ENCODE measurements around the gene DACT2. TPM values are rescaled to one million over a fixed set of nuclear protein-coding genes. Genes with fewer than 3 reads are reported as not detected.

Gene DACT2
- total RNA-seq, 1 donor from 2014 or later = 1.4 TPM

DNA sequence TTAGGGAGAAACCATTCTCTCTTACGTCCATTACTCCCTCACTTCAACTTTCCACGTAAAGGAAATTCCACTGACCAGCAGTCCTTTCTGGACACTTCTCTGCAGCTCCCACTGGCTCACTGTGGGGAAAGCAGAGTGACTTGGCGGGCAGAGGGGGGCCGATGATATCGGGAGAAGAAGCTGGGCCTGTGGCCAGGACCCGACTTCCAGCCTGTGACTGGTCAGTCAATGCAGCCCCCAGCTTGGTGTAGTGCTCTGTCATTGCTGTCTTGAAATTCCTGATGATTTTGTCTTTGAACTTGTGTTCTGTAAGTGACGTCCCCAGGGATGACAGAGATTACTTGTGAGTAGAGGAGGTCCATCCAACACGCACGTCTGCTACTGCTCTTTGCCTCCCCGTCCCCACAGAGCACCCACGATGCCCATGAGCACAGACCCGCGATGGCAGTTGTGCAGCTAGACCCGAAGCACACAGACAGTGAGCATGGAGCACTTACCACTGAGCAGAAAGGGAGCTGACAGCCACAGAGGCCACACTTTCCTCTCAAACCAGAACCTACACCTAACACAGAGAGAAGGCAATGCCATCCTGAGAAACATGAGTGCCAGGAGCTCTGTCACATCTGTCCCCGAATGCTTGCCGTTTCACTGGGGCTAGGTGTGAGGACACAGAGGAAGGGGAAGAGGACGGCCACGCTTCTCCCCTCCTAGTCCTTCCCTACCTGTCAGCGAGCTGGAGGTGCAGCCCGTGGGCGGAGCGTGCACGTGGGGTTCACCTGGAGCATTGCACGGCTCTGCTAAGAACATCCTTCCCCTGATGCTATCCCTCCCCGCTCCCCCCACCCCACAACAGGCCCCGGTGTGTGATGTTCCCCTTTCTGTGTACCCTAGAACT lies 25.7 kb downstream of the DACT2 start:
- H3K27ac Mint-ChIP-seq (ENCODE audit: unreplicated experiment) = no peak overlapping the region
- H3K36me3 Mint-ChIP-seq (ENCODE audit: unreplicated experiment) = no peaks in the 10 kb centered on the region
- DNase-seq (ENCODE audit: extremely low spot score, unreplicated experiment) = no peak
- no peak overlapping the region for H3K4me3 Mint-ChIP-seq (ENCODE audit: unreplicated experiment)
- TF ChIP-seq, protein P1, sequence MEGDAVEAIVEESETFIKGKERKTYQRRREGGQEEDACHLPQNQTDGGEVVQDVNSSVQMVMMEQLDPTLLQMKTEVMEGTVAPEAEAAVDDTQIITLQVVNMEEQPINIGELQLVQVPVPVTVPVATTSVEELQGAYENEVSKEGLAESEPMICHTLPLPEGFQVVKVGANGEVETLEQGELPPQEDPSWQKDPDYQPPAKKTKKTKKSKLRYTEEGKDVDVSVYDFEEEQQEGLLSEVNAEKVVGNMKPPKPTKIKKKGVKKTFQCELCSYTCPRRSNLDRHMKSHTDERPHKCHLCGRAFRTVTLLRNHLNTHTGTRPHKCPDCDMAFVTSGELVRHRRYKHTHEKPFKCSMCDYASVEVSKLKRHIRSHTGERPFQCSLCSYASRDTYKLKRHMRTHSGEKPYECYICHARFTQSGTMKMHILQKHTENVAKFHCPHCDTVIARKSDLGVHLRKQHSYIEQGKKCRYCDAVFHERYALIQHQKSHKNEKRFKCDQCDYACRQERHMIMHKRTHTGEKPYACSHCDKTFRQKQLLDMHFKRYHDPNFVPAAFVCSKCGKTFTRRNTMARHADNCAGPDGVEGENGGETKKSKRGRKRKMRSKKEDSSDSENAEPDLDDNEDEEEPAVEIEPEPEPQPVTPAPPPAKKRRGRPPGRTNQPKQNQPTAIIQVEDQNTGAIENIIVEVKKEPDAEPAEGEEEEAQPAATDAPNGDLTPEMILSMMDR (IDR thresholded peaks at IDR 0.05) = no peak
- peaks cover 33% of the 10 kb centered on the region for H3K27me3 Mint-ChIP-seq (ENCODE audit: unreplicated experiment)
- H3K4me1 Mint-ChIP-seq (ENCODE audit: unreplicated experiment) = peaks cover 1% of the 10 kb centered on the region
- H3K9me3 Mint-ChIP-seq (ENCODE audit: unreplicated experiment) = no peaks in the 10 kb centered on the region

DNA sequence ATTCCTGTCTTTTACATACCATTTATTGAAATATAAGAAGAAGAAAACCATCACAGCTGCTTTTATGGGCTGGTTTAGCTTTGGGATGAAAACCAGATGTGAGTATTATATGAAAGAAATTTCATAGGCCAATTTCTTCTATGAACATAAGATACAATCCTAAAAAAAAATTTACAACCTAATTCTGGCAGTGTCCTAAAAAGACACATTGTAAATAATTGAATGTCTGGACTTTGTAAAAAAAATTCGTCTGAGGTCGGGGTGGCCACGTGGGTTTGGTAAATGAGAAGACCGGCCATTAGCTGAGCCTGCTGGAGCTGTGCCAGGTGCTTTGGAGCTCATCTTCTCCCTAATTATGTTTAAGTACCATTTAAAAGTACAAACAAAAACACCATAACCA lies 26.8 kb downstream of the DACT2 start:
- H3K4me1 Mint-ChIP-seq (ENCODE audit: unreplicated experiment) = peaks cover 1% of the 10 kb centered on the region
- H3K9me3 Mint-ChIP-seq (ENCODE audit: unreplicated experiment) = no peaks in the 10 kb centered on the region
- DNase-seq (ENCODE audit: extremely low spot score, unreplicated experiment) = no peak
- H3K27ac Mint-ChIP-seq (ENCODE audit: unreplicated experiment) = no peak overlapping the region
- TF ChIP-seq, protein P1 (IDR thresholded peaks at IDR 0.05) = no peak
- H3K4me3 Mint-ChIP-seq (ENCODE audit: unreplicated experiment) = no peak overlapping the region
- peaks cover 41% of the 10 kb centered on the region for H3K27me3 Mint-ChIP-seq (ENCODE audit: unreplicated experiment)
- no peaks in the 10 kb centered on the region for H3K36me3 Mint-ChIP-seq (ENCODE audit: unreplicated experiment)

DNA sequence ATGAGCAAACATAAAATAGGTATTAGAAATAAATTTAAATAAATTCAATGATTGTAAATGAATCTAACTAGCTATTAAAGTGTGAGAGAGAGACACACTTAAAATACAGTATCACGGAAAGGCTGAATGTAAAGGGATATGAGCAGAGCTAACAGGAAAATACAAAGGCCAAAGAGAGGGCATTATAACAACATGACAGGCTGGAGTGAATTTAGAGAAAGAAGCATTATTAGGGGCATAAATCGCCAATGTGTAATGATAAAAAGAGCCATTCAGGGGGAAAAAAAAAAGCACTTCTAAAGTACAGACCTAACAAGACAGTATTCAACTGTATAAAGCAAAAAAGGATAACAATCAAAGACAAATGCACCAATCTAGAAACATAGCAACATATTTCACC lies 28.1 kb downstream of the DACT2 start:
- no peaks in the 10 kb centered on the region for H3K9me3 Mint-ChIP-seq (ENCODE audit: unreplicated experiment)

DNA sequence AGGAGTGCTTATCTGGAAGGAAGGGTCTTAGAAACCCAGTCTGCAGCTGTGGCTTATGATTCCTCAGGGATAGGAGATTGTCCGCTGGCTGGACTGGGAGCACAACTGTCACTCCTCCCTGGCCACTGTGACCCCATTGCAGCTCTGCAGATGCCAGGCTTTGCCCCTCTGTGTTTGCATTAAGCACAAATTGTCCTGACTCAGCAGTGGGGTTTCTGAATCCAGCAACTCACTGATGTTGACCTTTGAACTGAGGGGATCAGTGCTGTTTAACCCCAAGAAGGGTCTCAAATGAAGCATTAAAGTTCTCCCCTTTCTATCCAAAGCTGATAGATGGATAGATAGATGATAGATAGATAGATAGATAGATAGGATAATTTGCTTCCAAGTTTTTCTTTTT lies 29.5 kb downstream of the DACT2 start:
- Mint-ChIP-seq H3K36me3 (ENCODE audit: unreplicated experiment) (no peaks in the 10 kb centered on the region), H3K4me3 (ENCODE audit: unreplicated experiment) (no peak overlapping the region)
- TF ChIP-seq, protein P1 (IDR thresholded peaks at IDR 0.05) = no peak

More for the DNA sequence above, 28.1 kb downstream of the DACT2 start:
- no peak overlapping the region for H3K4me3 Mint-ChIP-seq (ENCODE audit: unreplicated experiment)
- peaks cover 1% of the 10 kb centered on the region for H3K4me1 Mint-ChIP-seq (ENCODE audit: unreplicated experiment)
- TF ChIP-seq, protein P1 (IDR thresholded peaks at IDR 0.05) = no peak
- no peak for DNase-seq (ENCODE audit: extremely low spot score, unreplicated experiment)
- no peaks in the 10 kb centered on the region for H3K36me3 Mint-ChIP-seq (ENCODE audit: unreplicated experiment)
- no peak overlapping the region for H3K27ac Mint-ChIP-seq (ENCODE audit: unreplicated experiment)
- peaks cover 39% of the 10 kb centered on the region for H3K27me3 Mint-ChIP-seq (ENCODE audit: unreplicated experiment)

DNA sequence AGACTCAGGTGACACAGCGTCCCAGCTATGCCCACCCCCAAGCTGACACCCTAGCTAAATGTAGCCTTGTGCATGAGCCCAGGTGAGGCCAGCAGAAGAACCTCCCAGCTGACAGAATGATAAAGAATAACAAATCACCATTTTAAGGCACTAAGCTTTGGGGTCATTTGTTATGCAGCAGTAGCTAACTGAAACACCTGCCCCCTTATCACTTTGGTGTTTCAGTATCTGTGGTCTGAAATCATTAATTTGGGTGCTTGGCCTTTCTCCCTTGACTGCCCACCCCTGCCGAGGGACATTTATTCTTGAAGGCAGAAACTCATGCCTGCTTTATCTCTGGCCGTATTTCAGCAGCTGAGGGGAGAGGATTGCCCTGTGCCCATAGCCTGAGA lies 30.0 kb downstream of the DACT2 start:
- H3K27me3 Mint-ChIP-seq (ENCODE audit: unreplicated experiment) = peaks cover 31% of the 10 kb centered on the region
- no peak overlapping the region for H3K27ac Mint-ChIP-seq (ENCODE audit: unreplicated experiment)
- H3K4me1 Mint-ChIP-seq (ENCODE audit: unreplicated experiment) = peaks cover 2% of the 10 kb centered on the region
- no peaks in the 10 kb centered on the region for H3K9me3 Mint-ChIP-seq (ENCODE audit: unreplicated experiment)
- no peaks in the 10 kb centered on the region for H3K36me3 Mint-ChIP-seq (ENCODE audit: unreplicated experiment)
- H3K4me3 Mint-ChIP-seq (ENCODE audit: unreplicated experiment) = no peak overlapping the region
- TF ChIP-seq, protein P1 (IDR thresholded peaks at IDR 0.05) = no peak
- no peak for DNase-seq (ENCODE audit: extremely low spot score, unreplicated experiment)

More for the DNA sequence above, 29.5 kb downstream of the DACT2 start:
- peaks cover 35% of the 10 kb centered on the region for H3K27me3 Mint-ChIP-seq (ENCODE audit: unreplicated experiment)
- no peak for DNase-seq (ENCODE audit: extremely low spot score, unreplicated experiment)
- H3K27ac Mint-ChIP-seq (ENCODE audit: unreplicated experiment) = no peak overlapping the region
- peaks cover 1% of the 10 kb centered on the region for H3K4me1 Mint-ChIP-seq (ENCODE audit: unreplicated experiment)
- no peaks in the 10 kb centered on the region for H3K9me3 Mint-ChIP-seq (ENCODE audit: unreplicated experiment)

Measured in osteocyte (in vitro differentiated cells).